OCI-LY3 (cell line): ENCODE data around the gene HSPB9.

Experiments
- H2AFZ ChIP-seq: fragments of 200-600, 300-600 bp; shearing (Covaris generic); 2 replicates; pipeline ENCODE4 v1.6.0; 2014; ENCODE audit warnings: antibody characterized with exemption, low read depth, low read length
- H3K27ac ChIP-seq: fragments of 200-600, 300-600 bp; sonication (generic); 2 replicates; pipeline ENCODE4 v1.5.1; 2014; ENCODE audit warnings: mild to moderate bottlenecking, low read length, moderate library complexity, mixed read lengths
- H3K27me3 ChIP-seq: fragments of 200-600, 300-600 bp; sonication (generic); 2 replicates; pipeline ENCODE4 v1.6.1; 2014; ENCODE audit warnings: low read depth, low read length, mixed read lengths
- H3K36me3 ChIP-seq: fragments of 200-600, 300-600 bp; sonication (generic); replicated peaks from 2 replicates; pipeline ENCODE3; 2014; ENCODE audit warnings: low read depth, low read length, mixed read lengths
- H3K4me1 ChIP-seq: fragments of 300-600, 200-600 bp; sonication (generic); 2 replicates; pipeline ENCODE4 v1.6.1; 2014; ENCODE audit warnings: low read length, mixed read lengths
- H3K4me2 ChIP-seq: fragments of 200-600, 300-600 bp; sonication (generic); 2 replicates; pipeline ENCODE4 v1.6.1; 2014; ENCODE audit warnings: low read length, mixed read lengths
- H3K4me3 ChIP-seq: fragments of 300-600, 200-600 bp; sonication (generic); 2 replicates; pipeline ENCODE4 v1.5.1; 2014; ENCODE audit warnings: antibody characterized with exemption, mild to moderate bottlenecking, low read length, moderate library complexity
- H3K79me2 ChIP-seq: fragments of 300-600, 200-600 bp; shearing (Covaris generic); 2 replicates; pipeline ENCODE4 v1.6.1; 2014; ENCODE audit warnings: mild to moderate bottlenecking, low read length, mixed read lengths
- H3K9ac ChIP-seq: fragments of 300-600, 200-600 bp; shearing (Covaris generic); 2 replicates; pipeline ENCODE4 v1.6.0; 2014; ENCODE audit warnings: mild to moderate bottlenecking, low read length, moderate library complexity
- H3K9me3 ChIP-seq: fragments of 200-600, 300-600 bp; shearing (Covaris generic); 2 replicates; pipeline ENCODE4 v1.6.1; 2014; ENCODE audit warnings: low read length, mixed read lengths; ENCODE audit not compliant: insufficient read depth
- H4K20me1 ChIP-seq: fragments of 200-600, 300-600 bp; sonication (generic); 2 replicates; pipeline ENCODE4 v1.6.1; 2016; ENCODE audit warnings: low read length, mixed read lengths; ENCODE audit not compliant: insufficient read depth
- CTCF ChIP-seq: fragments of 200-600, 300-600 bp; sonication (generic); IDR thresholded peaks from 2 replicates; pipeline ENCODE4 v1.5.1; 2014; ENCODE audit warnings: antibody characterized with exemption, low read length, low read depth
- EZH2phosphoT487 ChIP-seq: fragments of 200-600 bp; shearing (Covaris generic); IDR thresholded peaks from 2 replicates; pipeline ENCODE4 v1.6.1; 2018; ENCODE audit warnings: antibody characterized with exemption, mixed run types, low read depth

Gene HSPB9

GRCh38 chr17:42120770-42121769 is 1.5 kb upstream of the HSPB9 start, which contains the start of gene KAT2A:
TSS of gene KAT2A (minus strand) at chr17:42121367. CDS start at chr17:42121304, 63 bp downstream.
- Histone ChIP-seq H3K4me3 (peak within 1 kb of the TSS; percentile 89), H4K20me1 (no peaks in the 10 kb centered on the region), H3K79me2 (0 out of 2 replicates have a peak, but pooled peaks cover 4% of the 10 kb centered on the region), H3K4me2 (peak within 1 kb of the TSS; percentile 94), H3K4me1 (peaks cover 29% of the 10 kb centered on the region), H3K27me3 (no peaks in the 10 kb centered on the region), H2AFZ (peak within 1 kb of the TSS; percentile 53; the same call in 1 of the 2 replicates), H3K36me3 (peaks cover 23% of the 10 kb centered on the region), H3K9me3 (no peaks in the 10 kb centered on the region), H3K9ac (peak within 1 kb of the TSS; percentile 84), H3K27ac (peak within 1 kb of the TSS; percentile 39; the same call in 1 of the 2 replicates)
- TF ChIP-seq CTCF (no peak), EZH2phosphoT487 (no peak)

- peaks cover 34% of the 10 kb centered on the region for H3K36me3 ChIP-seq
- no peak overlapping the region for H3K27ac ChIP-seq
- H4K20me1 ChIP-seq = no peaks in the 10 kb centered on the region
- TF ChIP-seq CTCF (no peak), EZH2phosphoT487 (no peak)
- no peak overlapping the region for H3K4me3 ChIP-seq
- H2AFZ ChIP-seq = no peak overlapping the region
- no peaks in the 10 kb centered on the region for H3K27me3 ChIP-seq
- 0 out of 2 replicates have a peak, but pooled peaks cover 4% of the 10 kb centered on the region for H3K79me2 ChIP-seq
- no peaks in the 10 kb centered on the region for H3K9me3 ChIP-seq
- H3K4me1 ChIP-seq = peaks cover 37% of the 10 kb centered on the region
- no peak overlapping the region for H3K9ac ChIP-seq
- H3K4me2 ChIP-seq = no peak overlapping the region
Measured at GRCh38 chr17:42124256-42124655, 1.7 kb downstream of the HSPB9 start.

GRCh38 chr17:42125565-42125964 is 3.0 kb downstream of the HSPB9 start:
- no peak overlapping the region for H3K9ac ChIP-seq
- H3K9me3 ChIP-seq = no peaks in the 10 kb centered on the region
- no peak overlapping the region; the same call in 1 of the 2 replicates for H3K27ac ChIP-seq
- H3K4me3 ChIP-seq = no peak overlapping the region
- no peak overlapping the region for H3K4me2 ChIP-seq
- peaks cover 30% of the 10 kb centered on the region for H3K4me1 ChIP-seq
- H2AFZ ChIP-seq = no peak overlapping the region
- no peaks in the 10 kb centered on the region for H3K27me3 ChIP-seq
- H4K20me1 ChIP-seq = no peaks in the 10 kb centered on the region
- TF ChIP-seq CTCF = no peak
- TF ChIP-seq EZH2phosphoT487 = no peak
- peaks cover 1% of the 10 kb centered on the region; the same call in 1 of the 2 replicates for H3K79me2 ChIP-seq
- peaks cover 43% of the 10 kb centered on the region for H3K36me3 ChIP-seq

- Histone ChIP-seq H2AFZ (no peak overlapping the region), H3K4me2 (peak overlapping the region; percentile 50), H3K9ac (peak overlapping the region; percentile 21; the same call in 1 of the 2 replicates), H4K20me1 (0 out of 2 replicates have a peak, but pooled peaks cover 7% of the 10 kb centered on the region), H3K4me1 (peaks cover 39% of the 10 kb centered on the region), H3K4me3 (no peak overlapping the region), H3K27ac (peak overlapping the region; percentile 85), H3K36me3 (peaks cover 48% of the 10 kb centered on the region), H3K27me3 (no peaks in the 10 kb centered on the region), H3K79me2 (peaks cover 13% of the 10 kb centered on the region), H3K9me3 (no peaks in the 10 kb centered on the region)
- TF ChIP-seq CTCF (no peak), EZH2phosphoT487 (no peak)
Measured at GRCh38 chr17:42126836-42127235, 4.2 kb downstream of the HSPB9 start.
